Measurements from ENCODE around the gene NKX6-2.

Gene NKX6-2

DNA sequence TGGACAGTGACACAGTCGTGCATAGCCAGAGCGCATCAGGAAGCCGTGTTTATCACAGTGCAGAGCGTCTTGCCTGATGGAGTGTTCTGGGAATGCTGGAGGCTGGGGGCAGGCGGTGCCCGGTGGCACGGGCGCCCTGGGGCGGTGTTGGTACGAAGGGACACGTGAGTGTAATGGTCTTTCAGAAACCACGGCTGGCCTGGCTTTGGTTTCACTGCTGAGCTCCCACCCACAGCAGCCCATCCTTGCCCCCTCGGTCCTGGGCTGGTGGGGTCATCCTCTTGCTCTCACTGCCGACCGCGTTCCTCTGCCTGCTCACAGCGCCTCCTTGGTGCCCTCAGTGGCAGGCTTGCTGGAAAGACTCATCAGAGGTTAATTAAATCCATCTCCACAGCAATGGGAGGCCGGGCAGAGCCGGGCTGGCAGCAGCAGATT is 50.6 kb downstream of the NKX6-2 start:
- peak in 9 of 14 donors; percentile 16 to 85 (median 72) for DNase-seq

DNA sequence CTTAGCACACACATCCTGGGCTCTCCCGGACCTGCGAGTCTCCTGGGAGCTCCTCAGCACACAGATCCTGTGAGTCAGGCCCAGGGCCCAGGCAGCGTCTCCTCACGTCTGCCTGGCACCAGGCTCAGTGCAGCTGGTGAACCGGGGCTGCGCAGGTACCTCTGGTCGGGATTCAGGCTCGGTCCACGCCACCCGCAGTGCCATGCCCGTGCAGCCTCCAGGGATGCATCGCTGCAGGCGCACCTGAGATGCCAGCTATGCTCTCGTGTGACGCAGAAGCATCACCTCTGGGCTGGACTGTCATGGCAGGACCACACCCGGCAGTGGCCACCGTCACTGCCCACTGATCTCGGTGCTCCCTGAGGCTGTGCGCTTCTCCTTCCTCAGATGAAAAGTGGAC is 52.0 kb downstream of the NKX6-2 start:
- no peak for DNase-seq

Measured in C1 segment of cervical spinal cord (tissue), 14 donors.